ENCODE results near the gene SIK2. TPM values are rescaled to one million over a fixed set of nuclear protein-coding genes. Genes with fewer than 3 reads are reported as not detected.
"Not testable (repeated sequence)": the region's sequence is repeated elsewhere in the genome, so short reads cannot be mapped to it uniquely, and the experiment has no call there.

The SIK2 gene
- total RNA-seq, 1 donor from 2014 or later = 7.0 TPM

DNA sequence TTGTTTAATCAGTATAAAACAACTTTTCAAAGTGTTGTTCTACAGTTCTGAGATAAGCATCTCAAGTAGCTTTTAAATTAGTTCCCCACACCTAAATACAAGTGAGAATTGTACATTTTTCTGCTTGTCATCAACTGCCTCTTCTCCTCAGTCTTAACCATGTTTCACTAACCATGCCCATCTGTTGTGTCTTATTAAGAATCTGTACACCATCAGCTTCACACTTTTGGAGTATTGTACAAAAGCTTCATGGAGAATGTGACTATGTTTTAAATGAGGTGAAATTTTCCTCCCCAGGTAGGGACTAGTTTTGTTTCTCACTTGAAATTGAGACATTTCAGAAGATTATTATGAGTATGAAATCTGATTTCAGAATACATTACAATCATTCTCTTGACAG is 52.4 kb downstream of the SIK2 start:
- intact Hi-C loops (cut with micrococcal nuclease) = no loop called here

GRCh38 chr11:111655924-111656323 is 53.7 kb downstream of the SIK2 start:
- intact Hi-C loops (cut with micrococcal nuclease) = no loop called here

- intact Hi-C loops (cut with micrococcal nuclease) = not testable (repeated sequence)
These were observed 55.7 kb downstream of the SIK2 start for GRCh38 chr11:111657905-111658304.

DNA sequence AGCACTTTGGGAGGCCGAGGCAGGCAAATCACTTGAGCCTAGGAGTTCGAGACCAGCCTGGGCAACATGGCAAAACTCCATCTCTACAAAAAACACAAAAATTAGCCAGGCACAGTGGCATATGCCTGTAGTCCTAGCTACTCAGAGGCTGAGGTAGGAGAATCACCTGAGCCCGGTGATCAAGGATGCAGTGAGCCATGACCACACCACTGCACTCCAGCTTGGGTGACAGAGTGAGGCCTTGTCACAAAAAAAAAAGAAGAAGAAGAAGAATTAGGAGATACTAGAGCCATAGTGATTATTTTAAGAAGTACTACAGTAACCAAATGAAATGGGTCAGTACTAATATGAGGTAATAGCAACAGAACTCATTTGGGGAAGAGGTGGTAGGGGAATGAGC is 56.2 kb downstream of the SIK2 start:
- intact Hi-C loops (cut with micrococcal nuclease) = not testable (repeated sequence)

GRCh38 chr11:111659201-111660115 is 57.2 kb downstream of the SIK2 start:
- intact Hi-C loops (cut with micrococcal nuclease) = no loop called here

- intact Hi-C loops (cut with micrococcal nuclease) = no loop called here
These were observed 58.6 kb downstream of the SIK2 start for GRCh38 chr11:111660822-111661221.

DNA sequence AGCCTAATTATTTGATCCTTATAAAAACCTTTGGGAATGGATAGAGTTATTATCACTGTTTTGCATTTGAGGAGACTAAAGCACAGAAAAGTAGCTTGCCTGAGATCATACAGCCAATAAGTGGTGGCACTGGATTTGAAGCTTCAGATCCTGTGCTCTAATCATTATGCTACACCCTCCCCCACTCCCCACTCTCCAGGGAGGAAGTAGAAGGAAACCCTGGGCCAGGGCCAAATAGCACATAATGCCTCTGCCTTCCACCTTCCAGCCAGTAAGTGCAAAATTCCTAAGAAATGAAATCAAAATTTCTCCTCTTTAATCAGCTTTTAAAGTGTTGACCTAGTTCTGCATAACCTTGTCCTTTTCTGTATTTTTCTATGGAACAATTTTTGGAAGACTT is 61.6 kb downstream of the SIK2 start:
- intact Hi-C loops (cut with micrococcal nuclease) = no loop called here

DNA sequence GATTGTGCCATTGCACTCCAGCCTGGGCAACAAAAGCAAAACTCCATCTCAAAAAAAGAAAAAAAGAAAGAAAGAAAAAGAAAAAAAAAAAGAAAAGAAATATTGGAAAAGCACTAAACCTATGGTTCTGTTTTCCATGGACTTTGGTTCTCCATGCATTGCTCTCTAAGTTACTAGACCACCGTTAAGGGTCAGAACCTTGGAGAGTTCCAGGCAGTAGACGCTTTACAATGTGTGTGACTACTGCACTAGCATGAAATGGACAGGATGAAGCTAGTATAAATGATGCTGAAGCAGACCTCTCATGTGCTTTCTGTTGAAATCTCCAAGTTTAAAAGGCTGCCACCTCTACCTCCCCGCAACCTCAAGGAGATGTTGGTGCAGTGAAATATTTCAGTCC is 63.5 kb downstream of the SIK2 start:
- intact Hi-C loops (cut with micrococcal nuclease) = no loop called here

DNA sequence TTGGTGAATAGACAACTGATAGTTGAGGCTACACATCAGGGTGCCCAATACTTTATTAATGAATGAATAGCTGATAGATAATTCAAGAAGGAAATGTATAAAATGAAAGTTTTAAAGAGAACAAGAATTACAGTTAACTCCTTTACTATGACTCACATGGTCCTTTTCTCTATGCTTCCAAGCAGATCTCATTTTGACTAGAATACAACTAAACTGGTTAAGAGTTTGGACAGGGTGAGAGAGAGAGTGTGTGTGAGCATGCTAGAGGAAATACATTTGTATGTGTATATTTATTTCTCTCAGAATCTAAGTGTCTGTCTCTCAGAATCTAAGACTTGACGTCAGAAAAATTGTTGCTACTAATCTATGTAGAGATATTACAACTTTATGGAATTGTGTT is 66.7 kb downstream of the SIK2 start:
- intact Hi-C loops (cut with micrococcal nuclease) = no loop called here

- intact Hi-C loops (cut with micrococcal nuclease) = no loop called here
These were observed 69.1 kb downstream of the SIK2 start for GRCh38 chr11:111671383-111671782.

DNA sequence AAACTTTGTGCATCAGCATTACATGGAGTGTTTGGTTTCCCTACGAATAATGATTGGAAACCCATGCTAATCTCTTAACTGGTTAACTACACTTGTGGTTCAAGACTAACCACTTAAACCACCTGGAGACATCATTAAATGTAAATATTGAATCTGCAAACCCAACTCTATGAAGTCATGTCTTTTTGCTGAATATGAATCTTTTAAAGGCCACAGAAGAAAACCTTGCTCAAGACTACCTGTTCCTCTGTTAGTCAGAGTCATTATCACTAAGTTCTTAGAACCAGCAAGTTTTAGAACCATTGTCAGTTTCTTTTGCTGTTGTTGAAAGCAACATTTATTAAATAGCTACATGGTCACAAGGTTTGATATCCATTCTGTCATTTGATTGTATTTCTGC is 70.7 kb downstream of the SIK2 start:
- intact Hi-C loops (cut with micrococcal nuclease) = no loop called here

- intact Hi-C loops (cut with micrococcal nuclease) = no loop called here
These were observed 72.7 kb downstream of the SIK2 start for GRCh38 chr11:111674941-111675340.

DNA sequence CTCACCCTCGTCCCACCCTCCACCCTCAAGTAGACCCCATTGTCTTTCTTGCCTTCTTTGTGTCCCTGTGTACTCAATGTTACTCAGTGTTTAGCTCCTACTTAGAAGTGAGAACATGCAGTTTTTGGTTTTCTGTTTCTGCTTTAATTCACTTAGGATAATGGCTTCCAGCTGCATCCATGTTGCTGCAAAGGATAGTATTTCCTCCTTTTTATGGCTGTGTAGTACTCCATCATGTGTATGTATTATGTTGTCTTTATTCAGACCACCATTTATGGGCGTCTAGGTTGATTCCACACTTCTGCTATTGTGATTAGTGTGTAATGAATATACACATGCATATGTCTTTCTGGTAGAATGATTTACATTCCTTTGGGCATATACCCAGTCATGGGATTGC is 73.6 kb downstream of the SIK2 start:
- intact Hi-C loops (cut with micrococcal nuclease) = no loop called here

- intact Hi-C loops (cut with micrococcal nuclease) = no loop called here
These were observed 74.8 kb downstream of the SIK2 start for GRCh38 chr11:111676878-111677585.

DNA sequence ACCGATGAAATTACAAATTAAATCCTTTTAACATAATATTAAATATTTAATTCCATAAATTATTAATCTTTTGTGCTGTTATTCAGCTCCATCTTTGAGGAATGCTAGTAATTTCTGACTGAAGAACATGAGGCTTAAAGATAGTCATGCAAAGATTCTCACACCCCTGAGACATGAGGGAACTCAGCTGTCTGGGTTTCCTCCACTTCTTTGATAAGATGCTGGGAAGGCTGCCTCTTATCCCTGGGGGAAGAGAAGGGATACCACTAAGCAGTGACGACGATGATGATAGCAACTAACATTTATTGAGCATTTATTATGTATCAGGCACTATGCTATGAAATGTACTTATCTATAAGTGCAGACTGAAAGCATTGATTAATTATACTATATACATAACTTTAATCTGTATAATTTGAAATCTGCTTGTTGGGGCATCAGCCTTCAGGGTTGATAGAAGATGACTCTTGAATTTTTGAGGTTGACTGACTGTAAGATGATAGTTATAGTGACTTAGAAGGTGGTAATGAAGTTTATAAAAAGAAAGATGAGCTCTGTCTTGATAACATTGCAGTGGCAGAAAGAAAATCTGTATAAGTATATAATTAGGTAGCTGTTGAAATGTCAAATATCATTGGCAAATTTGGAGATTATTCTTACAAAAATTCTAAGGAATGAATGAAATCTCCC is 78.4 kb downstream of the SIK2 start:
- intact Hi-C loops (cut with micrococcal nuclease) = no loop called here

- intact Hi-C loops (cut with micrococcal nuclease) = no loop called here
These were observed 81.6 kb downstream of the SIK2 start for GRCh38 chr11:111683806-111684205.

- intact Hi-C loops (cut with micrococcal nuclease) = no loop called here
These were observed 82.0 kb downstream of the SIK2 start for GRCh38 chr11:111684251-111684650.

DNA sequence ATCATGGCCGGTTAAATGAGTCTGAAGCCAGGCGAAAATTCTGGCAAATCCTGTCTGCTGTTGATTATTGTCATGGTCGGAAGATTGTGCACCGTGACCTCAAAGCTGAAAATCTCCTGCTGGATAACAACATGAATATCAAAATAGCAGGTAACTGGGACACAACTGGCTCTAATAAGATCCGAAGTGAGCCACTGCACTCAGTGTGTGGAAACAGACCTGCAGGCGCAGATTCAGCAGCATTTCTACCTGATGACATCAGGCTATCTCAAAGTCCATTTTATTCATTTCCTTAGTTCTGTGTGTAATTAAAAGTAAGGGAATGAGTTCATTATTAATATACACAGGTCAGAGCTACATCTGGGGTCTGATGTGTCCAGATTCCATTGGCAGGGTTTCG is 85.8 kb downstream of the SIK2 start:
- intact Hi-C loops (cut with micrococcal nuclease) = no loop called here

- intact Hi-C loops (cut with micrococcal nuclease) = no loop called here
These were observed 88.9 kb downstream of the SIK2 start for GRCh38 chr11:111691176-111691575.

DNA sequence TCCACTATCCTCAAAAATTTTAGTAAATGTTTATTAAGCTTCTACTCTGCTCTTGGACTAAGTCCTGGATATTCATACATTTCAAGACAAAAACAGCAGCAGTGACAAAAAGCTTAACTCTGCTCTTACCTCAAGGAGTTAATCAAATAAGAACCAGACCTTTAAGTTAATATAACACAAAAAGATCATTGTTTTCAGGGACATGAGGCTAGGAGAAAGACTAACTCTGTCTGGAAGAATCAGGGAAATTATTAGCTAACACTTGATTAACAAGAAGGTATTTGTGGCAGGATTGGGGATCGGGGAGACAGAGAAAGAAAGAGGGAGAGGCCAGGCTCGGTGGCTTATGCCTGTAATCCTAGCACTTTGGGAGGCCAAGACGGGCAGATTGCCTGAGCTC is 89.5 kb downstream of the SIK2 start:
- intact Hi-C loops (cut with micrococcal nuclease) = no loop called here

DNA sequence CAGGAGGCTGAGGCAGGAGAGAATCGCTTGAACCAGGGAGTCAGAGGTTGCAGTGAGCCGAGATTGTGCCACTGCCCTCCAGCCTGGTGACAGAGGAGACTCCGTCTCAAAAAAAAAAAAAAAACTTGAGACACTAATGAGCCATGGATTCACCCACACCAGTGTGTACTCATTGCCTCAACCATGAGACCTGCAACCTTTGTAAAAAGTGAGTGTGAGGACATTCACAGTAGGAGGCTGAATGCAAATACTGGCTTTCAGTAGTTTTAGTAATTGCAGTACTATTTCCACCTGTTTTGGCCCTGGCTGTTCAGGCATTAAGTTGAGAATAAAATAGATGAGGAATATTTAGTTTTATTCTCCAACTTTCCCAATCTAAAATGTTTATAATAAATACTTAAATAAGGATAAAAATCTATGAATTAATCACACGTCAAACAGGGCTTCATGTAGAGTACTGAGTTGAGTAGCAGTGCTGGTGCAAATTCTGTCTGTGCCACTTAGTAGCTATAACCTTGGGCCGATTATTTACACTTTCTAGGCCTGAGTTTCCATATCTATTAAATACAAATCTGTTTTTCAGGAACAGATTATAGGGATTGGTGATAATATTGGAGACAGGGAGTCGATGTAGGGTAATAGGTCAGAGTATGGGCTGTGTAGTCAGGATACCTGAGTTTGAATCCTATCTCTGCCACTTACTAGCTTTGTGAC is 91.1 kb downstream of the SIK2 start:
- intact Hi-C loops (cut with micrococcal nuclease) = no loop called here
